Measurements from ENCODE around the gene TAX1BP3.

TAX1BP3 gene

GRCh38 chr17:3663102-3664011 lies 5.0 kb downstream of the TAX1BP3 start:
- in situ Hi-C loops (cut with HindIII; ENCODE audit: low sequenced_read_pairs): no loop called here
- no peak for DNase-seq (ENCODE audit: low read depth)
- TF ChIP-seq CTCF (IDR thresholded peaks at IDR 0.05; ENCODE audit: low read depth, low read length, missing control alignments): no peak
- no peak overlapping the region for H3K4me3 ChIP-seq (ENCODE audit: low read depth, low read length)

GRCh38 chr17:3660311-3660891 lies 8.0 kb downstream of the TAX1BP3 start:
- no peak for TF ChIP-seq CTCF (IDR thresholded peaks at IDR 0.05; ENCODE audit: low read depth, low read length, missing control alignments)
- in situ Hi-C loops (cut with HindIII; ENCODE audit: low sequenced_read_pairs): no loop called here
- H3K4me3 ChIP-seq (ENCODE audit: low read depth, low read length): no peak overlapping the region
- DNase-seq (ENCODE audit: low read depth): no peak

- peak; percentile 10 for TF ChIP-seq CTCF (IDR thresholded peaks at IDR 0.05; ENCODE audit: low read depth, low read length, missing control alignments)
- in situ Hi-C loops (cut with HindIII; ENCODE audit: low sequenced_read_pairs): no loop called here
- no peak overlapping the region for H3K4me3 ChIP-seq (ENCODE audit: low read depth, low read length)
- peak; percentile 81 for DNase-seq (ENCODE audit: low read depth)
Observed at GRCh38 chr17:3659541-3660111, 8.8 kb downstream of the TAX1BP3 start.

- no peak overlapping the region for H3K4me3 ChIP-seq (ENCODE audit: low read depth, low read length)
- no peak for DNase-seq (ENCODE audit: low read depth)
- in situ Hi-C loops (cut with HindIII; ENCODE audit: low sequenced_read_pairs): no loop called here
- TF ChIP-seq CTCF (IDR thresholded peaks at IDR 0.05; ENCODE audit: low read depth, low read length, missing control alignments): no peak
Observed at GRCh38 chr17:3658784-3659449, 9.5 kb downstream of the TAX1BP3 start.

GRCh38 chr17:3657874-3658783 lies 10.2 kb downstream of the TAX1BP3 start:
- no peak overlapping the region for H3K4me3 ChIP-seq (ENCODE audit: low read depth, low read length)
- no peak for TF ChIP-seq CTCF (IDR thresholded peaks at IDR 0.05; ENCODE audit: low read depth, low read length, missing control alignments)
- DNase-seq (ENCODE audit: low read depth): no peak
- in situ Hi-C loops (cut with HindIII; ENCODE audit: low sequenced_read_pairs): no loop called here

GRCh38 chr17:3657588-3657869 lies 10.8 kb downstream of the TAX1BP3 start:
- no peak for TF ChIP-seq CTCF (IDR thresholded peaks at IDR 0.05; ENCODE audit: low read depth, low read length, missing control alignments)
- in situ Hi-C loops (cut with HindIII; ENCODE audit: low sequenced_read_pairs): no loop called here
- DNase-seq (ENCODE audit: low read depth): no peak
- H3K4me3 ChIP-seq (ENCODE audit: low read depth, low read length): no peak overlapping the region
